Body of pancreas (tissue), 4 donors: ENCODE measurements around the gene HIP1. TPM values are rescaled to one million over a fixed set of nuclear protein-coding genes. Genes with fewer than 3 reads are reported as not detected.
"Not testable (repeated sequence)": the region's sequence is repeated elsewhere in the genome, so short reads cannot be mapped to it uniquely, and the experiment has no call there.

Source experiments
- ATAC-seq: fragments of 150-250 bp; one replicate; pipeline ENCODE4 v1.9.1; 2016
- DNase-seq, 4 donors: peaks; one replicate each; pipeline ENCODE4 v3.0.0-alpha.2; 2019
- H3K27ac ChIP-seq, 4 donors: fragments of 200-600 bp; sonication (generic); 1 replicate in 3 of 4; 2 replicates in 1 of 4; pipeline versions ENCODE4 v1.5.1 to v1.6.1; 2016 to 2019; ENCODE audit warnings: mild to moderate bottlenecking in 1 of 4, mixed read lengths in 1 of 4, moderate library complexity in 1 of 4
- H3K27me3 ChIP-seq, 2 donors: fragments of 200-600 bp; sonication (generic); one replicate each; pipeline ENCODE4 v1.6.0; 2016; ENCODE audit warnings: mild to moderate bottlenecking in 1 of 2
- H3K36me3 ChIP-seq, 2 donors: fragments of 200-600 bp; sonication (generic); replicated peaks in 1 of 2; 2 replicates each; pipeline ENCODE4 v1.5.1; 2016; ENCODE audit warnings: low read depth in 2 of 2; ENCODE audit not compliant: insufficient read depth in 1 of 2
- H3K4me1 ChIP-seq: fragments of 200-600 bp; sonication (generic); one replicate; pipeline ENCODE4 v1.6.0; 2016
- H3K4me3 ChIP-seq, 2 donors: fragments of 200-600 bp; sonication (generic); 1 replicate in 1 of 2; 2 replicates in 1 of 2; pipeline ENCODE4 v1.5.1; 2016 to 2019
- H3K9me3 ChIP-seq, 3 donors: fragments of 200-600 bp; sonication (generic); 1 replicate in 2 of 3; 2 replicates in 1 of 3; pipeline ENCODE4 v1.5.1; 2016
- CTCF ChIP-seq, 7 experiments: fragments of 450-650 bp in 4 of 7; fragments of 200-600 bp in 3 of 7; sonication (generic) in 3 of 7; IDR thresholded peaks; one replicate each; pipeline ENCODE4 v1.5.1; 2016 to 2019; ENCODE audit warnings: antibody characterized with exemption in 7 of 7
- POLR2A ChIP-seq, 3 donors: fragments of 450-650 bp; IDR thresholded peaks; one replicate each; pipeline ENCODE4 v1.6.1; 2016; ENCODE audit warnings: antibody characterized with exemption in 3 of 3, mild to moderate bottlenecking in 2 of 3
- WGBS, 2 donors: methylation state at CpG; one replicate each; pipeline ENCODE4 v1.1.5; 2017; 5-methylcytosine and 5-hydroxymethylcytosine counted together
- intact Hi-C: fragments of 100-400 bp; cut with DNase I; formaldehyde crosslinking; loops from one replicate; pipeline ENCODE4 v1.15.1; 2023
- total RNA-seq, 2 donors: library from RNA; depleted of rRNA; stranded (reverse); fragments of >200 nt; gene quantifications; one replicate each; pipeline ENCODE4 v1.1.0, GENCODE V29; 2016

The HIP1 gene
- total RNA-seq, 2 donors from 2014 or later: 8.3 to 14.5 TPM

- ATAC-seq (no peak), DNase-seq (no peak)
- H3K4me1 ChIP-seq: peaks cover 7% of the 10 kb centered on the region
- 63 to 89% methylated on average over 3 of the region's 4 CpGs for WGBS, 2 donors
- no peaks in the 10 kb centered on the region for H3K27me3 ChIP-seq
- no peak overlapping the region for H3K27ac ChIP-seq
- TF ChIP-seq POLR2A (IDR thresholded peaks at IDR 0.05): no peak
- H3K36me3 ChIP-seq: no peaks in the 10 kb centered on the region
- no peak overlapping the region for H3K4me3 ChIP-seq
- intact Hi-C loops: no loop called here
- H3K9me3 ChIP-seq: no peaks in the 10 kb centered on the region
Observed at GRCh38 chr7:75696263-75697037, 42.3 kb downstream of the HIP1 start.

GRCh38 chr7:75694638-75695399 lies 43.9 kb downstream of the HIP1 start:
- H3K27ac ChIP-seq: no peak overlapping the region
- intact Hi-C loops: no loop called here
- H3K4me1 ChIP-seq: peaks cover 7% of the 10 kb centered on the region
- DNase-seq: no peak
- no peaks in the 10 kb centered on the region for H3K36me3 ChIP-seq
- TF ChIP-seq POLR2A (IDR thresholded peaks at IDR 0.05) (no peak), CTCF (IDR thresholded peaks at IDR 0.05) (no peak)
- H3K4me3 ChIP-seq: no peak overlapping the region
- no peak for ATAC-seq
- no peaks in the 10 kb centered on the region for H3K9me3 ChIP-seq
- whole genome bisulfite sequencing, 2 donors: 69 to 84% methylated on average over 6 of the region's 6 CpGs
- no peaks in the 10 kb centered on the region for H3K27me3 ChIP-seq

- WGBS, 2 donors: 82 to 87% methylated on average over 6 of the region's 6 CpGs
- H3K4me3 ChIP-seq, H3K27ac ChIP-seq, DNase-seq, ATAC-seq, H3K36me3 ChIP-seq, H3K4me1 ChIP-seq, H3K9me3 ChIP-seq, H3K27me3 ChIP-seq, intact Hi-C loops: not testable (repeated sequence)
Observed at GRCh38 chr7:75693668-75694067, 45.1 kb downstream of the HIP1 start.

- 38 to 52% methylated on average over 4 of the region's 4 CpGs for WGBS, 2 donors
- Histone ChIP-seq H3K4me1 (peaks cover 13% of the 10 kb centered on the region), H3K27me3 (no peaks in the 10 kb centered on the region), H3K27ac (no peak overlapping the region), H3K9me3 (no peaks in the 10 kb centered on the region), H3K36me3 (no peaks in the 10 kb centered on the region), H3K4me3 (no peak overlapping the region)
- intact Hi-C loops: no loop called here
- TF ChIP-seq CTCF (IDR thresholded peaks at IDR 0.05) (no peak), POLR2A (IDR thresholded peaks at IDR 0.05) (no peak)
- peak; percentile 35 for ATAC-seq
- no peak for DNase-seq
Observed at GRCh38 chr7:75691793-75692543, 46.8 kb downstream of the HIP1 start.

- H3K9me3 ChIP-seq: no peaks in the 10 kb centered on the region
- H3K36me3 ChIP-seq: no peaks in the 10 kb centered on the region
- intact Hi-C loops: no loop called here
- 86 to 95% methylated on average over 5 of the region's 5 CpGs for WGBS, 2 donors
- ATAC-seq: no peak
- no peak overlapping the region for H3K4me3 ChIP-seq
- H3K27me3 ChIP-seq: no peaks in the 10 kb centered on the region
- no peak for TF ChIP-seq POLR2A (IDR thresholded peaks at IDR 0.05)
- H3K4me1 ChIP-seq: peaks cover 13% of the 10 kb centered on the region
- DNase-seq: no peak
- H3K27ac ChIP-seq: no peak overlapping the region
Observed at GRCh38 chr7:75690121-75690523, 48.6 kb downstream of the HIP1 start.
